ENCODE measurements around the gene HSPBP1. TPM values are rescaled to one million over a fixed set of nuclear protein-coding genes. Genes with fewer than 3 reads are reported as not detected.

HSPBP1 gene
- total RNA-seq, 1 donor from 2014 or later, result 29.0 TPM

DNA sequence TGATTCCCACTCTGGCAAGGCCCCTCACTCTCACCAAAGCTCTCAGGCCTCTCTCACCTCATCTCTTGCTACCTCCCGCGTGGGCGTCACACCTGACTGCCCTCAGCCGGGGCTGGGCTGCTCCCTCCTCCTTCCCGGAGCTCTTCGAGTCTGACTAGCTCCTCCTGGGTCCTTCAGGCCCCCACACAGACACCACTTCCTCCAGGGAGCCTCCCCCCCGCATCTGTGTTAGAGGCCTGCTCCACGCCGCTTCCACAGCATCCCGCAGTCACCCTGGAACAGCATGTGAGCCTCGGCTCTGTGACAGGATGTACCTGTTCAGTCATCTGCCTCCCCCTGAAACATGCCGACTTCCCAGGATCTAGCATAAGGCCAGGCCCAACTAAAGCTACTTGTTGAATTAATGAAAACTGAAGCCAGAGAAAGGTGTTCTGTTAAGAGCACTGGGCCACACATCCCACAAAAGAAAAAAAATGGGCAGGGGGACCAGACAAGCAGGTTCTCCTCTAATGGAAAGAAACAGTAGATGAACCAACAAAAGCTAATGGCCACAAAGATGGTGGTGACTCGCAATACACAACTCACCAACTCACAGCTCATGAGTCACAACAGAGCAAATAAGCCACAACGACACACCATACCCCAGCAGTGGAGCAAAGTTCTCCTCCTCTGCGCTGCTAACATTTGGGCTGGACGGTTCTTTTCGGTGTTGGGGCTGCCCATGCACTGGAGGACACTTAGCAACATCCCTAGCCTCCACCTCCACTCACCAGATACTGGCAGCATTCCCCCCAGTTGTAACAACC lies 24.1 kb downstream of the HSPBP1 start:
- TF ChIP-seq, protein P1, sequence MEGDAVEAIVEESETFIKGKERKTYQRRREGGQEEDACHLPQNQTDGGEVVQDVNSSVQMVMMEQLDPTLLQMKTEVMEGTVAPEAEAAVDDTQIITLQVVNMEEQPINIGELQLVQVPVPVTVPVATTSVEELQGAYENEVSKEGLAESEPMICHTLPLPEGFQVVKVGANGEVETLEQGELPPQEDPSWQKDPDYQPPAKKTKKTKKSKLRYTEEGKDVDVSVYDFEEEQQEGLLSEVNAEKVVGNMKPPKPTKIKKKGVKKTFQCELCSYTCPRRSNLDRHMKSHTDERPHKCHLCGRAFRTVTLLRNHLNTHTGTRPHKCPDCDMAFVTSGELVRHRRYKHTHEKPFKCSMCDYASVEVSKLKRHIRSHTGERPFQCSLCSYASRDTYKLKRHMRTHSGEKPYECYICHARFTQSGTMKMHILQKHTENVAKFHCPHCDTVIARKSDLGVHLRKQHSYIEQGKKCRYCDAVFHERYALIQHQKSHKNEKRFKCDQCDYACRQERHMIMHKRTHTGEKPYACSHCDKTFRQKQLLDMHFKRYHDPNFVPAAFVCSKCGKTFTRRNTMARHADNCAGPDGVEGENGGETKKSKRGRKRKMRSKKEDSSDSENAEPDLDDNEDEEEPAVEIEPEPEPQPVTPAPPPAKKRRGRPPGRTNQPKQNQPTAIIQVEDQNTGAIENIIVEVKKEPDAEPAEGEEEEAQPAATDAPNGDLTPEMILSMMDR (IDR thresholded peaks at IDR 0.05; ENCODE audit: borderline replicate concordance), result no peak
- H3K27ac ChIP-seq (replicated peaks), result peak overlapping the region; percentile 21
- intact Hi-C loops (cut with micrococcal nuclease), result no loop called here
- H3K27me3 ChIP-seq (ENCODE audit: low read depth), result no peaks in the 10 kb centered on the region
- H3K4me3 ChIP-seq, result peak overlapping the region; percentile 99
- peaks cover 86% of the 10 kb centered on the region for H3K4me1 ChIP-seq
- no peak for DNase-seq
- no peaks in the 10 kb centered on the region for H3K36me3 ChIP-seq
- H3K9me3 ChIP-seq (replicated peaks), result no peaks in the 10 kb centered on the region

DNA sequence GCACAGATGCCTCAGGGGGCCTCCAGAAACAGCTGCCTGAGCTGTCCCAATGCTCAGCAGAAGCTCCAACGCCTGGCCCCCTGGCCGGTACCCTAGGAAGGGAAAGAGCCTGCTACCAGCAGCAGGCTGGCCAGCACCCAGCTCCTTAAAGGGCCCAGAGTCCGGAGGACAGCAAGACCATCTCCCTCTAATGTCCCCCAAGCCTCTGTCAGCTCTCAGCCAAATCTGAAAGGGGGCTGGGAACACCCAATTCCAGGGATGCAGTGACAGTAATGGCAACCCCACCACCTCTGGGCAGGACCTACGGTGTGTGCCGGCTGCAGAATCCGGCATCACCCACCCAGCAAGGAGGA lies 25.3 kb downstream of the HSPBP1 start:
- H3K4me1 ChIP-seq, result peaks cover 90% of the 10 kb centered on the region
- TF ChIP-seq, protein P1 (IDR thresholded peaks at IDR 0.05; ENCODE audit: borderline replicate concordance), result no peak
- H3K36me3 ChIP-seq, result no peaks in the 10 kb centered on the region
- peak overlapping the region; percentile 59 for H3K27ac ChIP-seq (replicated peaks)
- H3K27me3 ChIP-seq (ENCODE audit: low read depth), result no peaks in the 10 kb centered on the region
- DNase-seq, result no peak
- peak overlapping the region; percentile 43 for H3K4me3 ChIP-seq
- intact Hi-C loops (cut with micrococcal nuclease), result no loop called here
- H3K9me3 ChIP-seq (replicated peaks), result no peaks in the 10 kb centered on the region

DNA sequence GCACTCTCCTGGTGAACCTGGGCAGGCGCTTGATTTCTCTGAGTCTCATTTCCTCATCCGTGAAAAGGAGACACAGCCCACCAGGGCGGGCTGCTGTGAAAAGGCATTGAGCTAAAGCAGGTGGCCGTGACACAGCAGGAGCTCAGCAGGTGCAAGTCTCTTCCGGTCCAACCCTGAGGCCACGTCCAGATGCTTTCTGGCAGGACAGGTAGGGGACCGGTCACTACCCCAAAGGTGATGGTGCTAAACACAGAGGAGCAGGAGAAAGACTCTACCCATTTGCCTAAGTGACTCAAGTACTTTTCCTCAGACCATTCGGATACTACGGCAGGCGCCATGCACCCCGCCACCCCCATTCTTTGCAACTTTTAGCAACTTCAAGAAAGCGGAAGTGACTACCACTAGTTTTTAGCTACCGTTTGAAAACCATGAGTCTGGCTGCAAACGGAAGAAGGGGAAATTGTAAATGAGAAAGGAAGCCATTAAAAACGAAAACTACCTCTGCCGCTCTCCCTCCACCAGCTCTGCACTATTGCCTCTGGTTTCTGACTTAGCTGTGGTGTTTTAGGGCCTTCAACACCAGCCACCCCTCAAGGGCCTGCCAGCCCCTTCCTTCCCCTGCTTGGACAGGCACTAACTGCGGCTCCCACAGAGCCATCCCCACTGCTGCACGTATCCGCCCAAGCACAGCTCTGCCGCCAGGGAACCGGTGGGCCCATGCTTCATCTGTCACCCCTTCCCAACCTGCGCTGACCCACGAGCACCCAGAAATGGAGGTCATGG lies 25.9 kb downstream of the HSPBP1 start:
- Histone ChIP-seq H3K36me3 (no peaks in the 10 kb centered on the region), H3K27ac (replicated peaks) (peak overlapping the region; percentile 59), H3K4me1 (peaks cover 94% of the 10 kb centered on the region), H3K4me3 (peak overlapping the region; percentile 43), H3K9me3 (replicated peaks) (no peaks in the 10 kb centered on the region), H3K27me3 (ENCODE audit: low read depth) (no peaks in the 10 kb centered on the region)
- intact Hi-C loops (cut with micrococcal nuclease), result no loop called here
- DNase-seq, result no peak
- TF ChIP-seq, protein P1 (IDR thresholded peaks at IDR 0.05; ENCODE audit: borderline replicate concordance), result no peak

DNA sequence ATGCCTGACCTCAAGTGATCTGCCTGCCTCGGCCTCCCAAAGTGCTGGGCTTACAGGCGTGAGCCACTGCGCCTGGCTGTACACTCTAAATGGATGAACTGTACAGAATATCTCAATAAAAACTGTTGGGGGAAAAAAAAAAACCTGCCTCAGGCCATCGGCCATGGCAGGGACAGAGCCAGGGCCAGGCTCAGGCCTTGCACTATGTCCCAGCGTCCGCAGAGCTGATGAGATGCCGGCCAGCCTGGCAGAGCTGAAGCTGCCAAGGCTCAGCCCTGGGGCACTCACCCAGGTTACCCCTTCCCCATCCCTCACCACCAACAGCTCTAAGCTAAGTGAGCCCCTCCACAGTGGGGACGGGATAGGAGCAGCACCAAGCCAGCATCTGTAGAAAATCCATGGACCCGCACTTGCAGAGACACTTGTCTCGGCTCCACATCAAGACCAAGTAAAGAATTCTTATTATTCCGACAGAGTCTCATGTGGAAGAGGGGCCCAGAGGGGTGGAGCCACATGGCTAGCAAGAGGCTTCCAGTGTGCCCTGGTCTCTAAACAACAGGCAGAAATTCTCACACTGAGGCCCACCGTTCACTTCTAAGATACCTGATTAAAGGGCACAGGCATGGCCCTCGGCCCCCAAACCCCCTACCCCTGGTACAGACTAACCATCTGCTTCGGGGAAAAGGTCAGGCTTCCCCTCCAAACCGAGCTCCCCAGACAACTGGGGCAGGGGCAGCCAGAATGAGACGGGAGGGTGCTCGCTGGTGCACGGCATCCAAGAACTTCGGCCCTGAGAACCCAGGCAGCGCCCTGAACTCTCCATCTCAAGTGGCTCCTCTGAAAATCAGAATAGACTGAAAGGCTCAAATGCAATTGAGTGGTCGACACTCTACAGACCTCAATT lies 26.9 kb downstream of the HSPBP1 start:
- H3K27ac ChIP-seq (replicated peaks), result no peak overlapping the region
- no peak overlapping the region for H3K4me3 ChIP-seq
- H3K9me3 ChIP-seq (replicated peaks), result no peaks in the 10 kb centered on the region
- H3K4me1 ChIP-seq, result peaks cover 98% of the 10 kb centered on the region
- intact Hi-C loops (cut with micrococcal nuclease), result no loop called here
- DNase-seq, result no peak
- no peaks in the 10 kb centered on the region for H3K27me3 ChIP-seq (ENCODE audit: low read depth)
- TF ChIP-seq, protein P1 (IDR thresholded peaks at IDR 0.05; ENCODE audit: borderline replicate concordance), result no peak
- no peaks in the 10 kb centered on the region for H3K36me3 ChIP-seq
